ENCODE results near the gene PDPR.
"Not testable (repeated sequence)": the region's sequence is repeated elsewhere in the genome, so short reads cannot be mapped to it uniquely, and the experiment has no call there.

GRCh38 chr16:70118776-70119175 lies 4.6 kb downstream of the PDPR start:
- not testable (repeated sequence) for TF ChIP-seq CTCF, POLR2A (IDR thresholded peaks at IDR 0.05)

Data from tibial nerve (tissue), 3 donors.